ENCODE measurements around the gene WWOX.

GRCh38 chr16:78866521-78866920 is 767.1 kb downstream of the WWOX start:
- TF ChIP-seq POLR2A (IDR thresholded peaks at IDR 0.05; ENCODE audit: low read length) (no peak), GATA1 (IDR thresholded peaks at IDR 0.05; ENCODE audit: low read depth, low read length) (no peak)
